Measurements from ENCODE around the gene SYT15.
A peak's percentile ranks its signal among the peaks of the same experiment; 100 is the strongest.

Gene SYT15

GRCh38 chr10:46539596-46540411, 39.1 kb upstream of the SYT15 start:
- Histone ChIP-seq H2AFZ (ENCODE audit: low read length, unreplicated experiment) (peak overlapping the region; percentile 96), H3K36me3 (ENCODE audit: insufficient read depth, low read length) (no peaks in the 10 kb centered on the region), H3K79me2 (ENCODE audit: control insufficient read depth, insufficient read depth, low read length, unreplicated experiment) (no peaks in the 10 kb centered on the region), H3K4me1 (ENCODE audit: control insufficient read depth, insufficient read depth, low read length, unreplicated experiment) (peaks cover 15% of the 10 kb centered on the region), H3K27me3 (ENCODE audit: insufficient read depth, low read length) (no peaks in the 10 kb centered on the region), H3K27ac (ENCODE audit: low read depth, low read length) (peak overlapping the region; percentile 27), H3K4me3 (ENCODE audit: low read depth, low read length) (peak overlapping the region; percentile 57)

- Histone ChIP-seq H3K27ac (ENCODE audit: low read depth, low read length) (peak overlapping the region; percentile 27), H2AFZ (ENCODE audit: low read length, unreplicated experiment) (peak overlapping the region; percentile 96), H3K36me3 (ENCODE audit: insufficient read depth, low read length) (no peaks in the 10 kb centered on the region), H3K79me2 (ENCODE audit: control insufficient read depth, insufficient read depth, low read length, unreplicated experiment) (no peaks in the 10 kb centered on the region), H3K4me3 (ENCODE audit: low read depth, low read length) (peak overlapping the region; percentile 57), H3K27me3 (ENCODE audit: insufficient read depth, low read length) (no peaks in the 10 kb centered on the region), H3K4me1 (ENCODE audit: control insufficient read depth, insufficient read depth, low read length, unreplicated experiment) (peaks cover 15% of the 10 kb centered on the region)
Measured at GRCh38 chr10:46540412-46541016, 38.4 kb upstream of the SYT15 start.

GRCh38 chr10:46541017-46541661, 37.8 kb upstream of the SYT15 start:
- H3K36me3 ChIP-seq (ENCODE audit: insufficient read depth, low read length): no peaks in the 10 kb centered on the region
- no peak overlapping the region for H3K27ac ChIP-seq (ENCODE audit: low read depth, low read length)
- H3K4me3 ChIP-seq (ENCODE audit: low read depth, low read length): no peak overlapping the region
- no peaks in the 10 kb centered on the region for H3K27me3 ChIP-seq (ENCODE audit: insufficient read depth, low read length)
- H2AFZ ChIP-seq (ENCODE audit: low read length, unreplicated experiment): peak overlapping the region; percentile 96
- H3K79me2 ChIP-seq (ENCODE audit: control insufficient read depth, insufficient read depth, low read length, unreplicated experiment): no peaks in the 10 kb centered on the region
- H3K4me1 ChIP-seq (ENCODE audit: control insufficient read depth, insufficient read depth, low read length, unreplicated experiment): peaks cover 15% of the 10 kb centered on the region

- H3K4me1 ChIP-seq (ENCODE audit: control insufficient read depth, insufficient read depth, low read length, unreplicated experiment): peaks cover 15% of the 10 kb centered on the region
- no peaks in the 10 kb centered on the region for H3K36me3 ChIP-seq (ENCODE audit: insufficient read depth, low read length)
- no peaks in the 10 kb centered on the region for H3K27me3 ChIP-seq (ENCODE audit: insufficient read depth, low read length)
- H3K27ac ChIP-seq (ENCODE audit: low read depth, low read length): no peak overlapping the region
- H2AFZ ChIP-seq (ENCODE audit: low read length, unreplicated experiment): no peak overlapping the region
- H3K4me3 ChIP-seq (ENCODE audit: low read depth, low read length): no peak overlapping the region
- no peaks in the 10 kb centered on the region for H3K79me2 ChIP-seq (ENCODE audit: control insufficient read depth, insufficient read depth, low read length, unreplicated experiment)
Measured at GRCh38 chr10:46541735-46542566, 37.0 kb upstream of the SYT15 start.

GRCh38 chr10:46542567-46543465, 36.1 kb upstream of the SYT15 start:
- no peaks in the 10 kb centered on the region for H3K36me3 ChIP-seq (ENCODE audit: insufficient read depth, low read length)
- no peak overlapping the region for H2AFZ ChIP-seq (ENCODE audit: low read length, unreplicated experiment)
- peaks cover 15% of the 10 kb centered on the region for H3K4me1 ChIP-seq (ENCODE audit: control insufficient read depth, insufficient read depth, low read length, unreplicated experiment)
- no peaks in the 10 kb centered on the region for H3K27me3 ChIP-seq (ENCODE audit: insufficient read depth, low read length)
- no peaks in the 10 kb centered on the region for H3K79me2 ChIP-seq (ENCODE audit: control insufficient read depth, insufficient read depth, low read length, unreplicated experiment)
- H3K4me3 ChIP-seq (ENCODE audit: low read depth, low read length): no peak overlapping the region
- H3K27ac ChIP-seq (ENCODE audit: low read depth, low read length): no peak overlapping the region

- H2AFZ ChIP-seq (ENCODE audit: low read length, unreplicated experiment): no peak overlapping the region
- no peaks in the 10 kb centered on the region for H3K79me2 ChIP-seq (ENCODE audit: control insufficient read depth, insufficient read depth, low read length, unreplicated experiment)
- no peak overlapping the region for H3K27ac ChIP-seq (ENCODE audit: low read depth, low read length)
- peaks cover 15% of the 10 kb centered on the region for H3K4me1 ChIP-seq (ENCODE audit: control insufficient read depth, insufficient read depth, low read length, unreplicated experiment)
- no peak overlapping the region for H3K4me3 ChIP-seq (ENCODE audit: low read depth, low read length)
- H3K27me3 ChIP-seq (ENCODE audit: insufficient read depth, low read length): no peaks in the 10 kb centered on the region
- no peaks in the 10 kb centered on the region for H3K36me3 ChIP-seq (ENCODE audit: insufficient read depth, low read length)
Measured at GRCh38 chr10:46543466-46544377, 35.2 kb upstream of the SYT15 start.

- Histone ChIP-seq H3K4me3 (ENCODE audit: low read depth, low read length) (no peak overlapping the region), H3K79me2 (ENCODE audit: control insufficient read depth, insufficient read depth, low read length, unreplicated experiment) (no peaks in the 10 kb centered on the region), H2AFZ (ENCODE audit: low read length, unreplicated experiment) (no peak overlapping the region), H3K27ac (ENCODE audit: low read depth, low read length) (no peak overlapping the region), H3K4me1 (ENCODE audit: control insufficient read depth, insufficient read depth, low read length, unreplicated experiment) (peaks cover 7% of the 10 kb centered on the region), H3K27me3 (ENCODE audit: insufficient read depth, low read length) (no peaks in the 10 kb centered on the region), H3K36me3 (ENCODE audit: insufficient read depth, low read length) (no peaks in the 10 kb centered on the region)
Measured at GRCh38 chr10:46544989-46545791, 33.7 kb upstream of the SYT15 start.

GRCh38 chr10:46545861-46546590, 32.9 kb upstream of the SYT15 start:
- Histone ChIP-seq H3K27ac (ENCODE audit: low read depth, low read length) (no peak overlapping the region), H2AFZ (ENCODE audit: low read length, unreplicated experiment) (no peak overlapping the region), H3K36me3 (ENCODE audit: insufficient read depth, low read length) (no peaks in the 10 kb centered on the region), H3K27me3 (ENCODE audit: insufficient read depth, low read length) (no peaks in the 10 kb centered on the region), H3K4me1 (ENCODE audit: control insufficient read depth, insufficient read depth, low read length, unreplicated experiment) (no peaks in the 10 kb centered on the region), H3K4me3 (ENCODE audit: low read depth, low read length) (no peak overlapping the region), H3K79me2 (ENCODE audit: control insufficient read depth, insufficient read depth, low read length, unreplicated experiment) (no peaks in the 10 kb centered on the region)

Data from ACC112 (cell line).